Muscle layer of duodenum (tissue), 2 donors: ENCODE data around the gene PRRG4.

Source experiments
- H3K27ac ChIP-seq: one replicate; pipeline ENCODE4 v1.7.0; 2013; ENCODE audit warnings: mild to moderate bottlenecking, low read length
- H3K27me3 ChIP-seq: one replicate; pipeline ENCODE4 v1.7.0; 2013; ENCODE audit warnings: low read depth, mild to moderate bottlenecking, control low read depth, low read length
- H3K36me3 ChIP-seq, 2 donors: one replicate each; pipeline ENCODE4 v1.7.0; 2013; ENCODE audit warnings: low read length in 2 of 2, control low read depth in 1 of 2, mild to moderate bottlenecking in 1 of 2; ENCODE audit not compliant: insufficient read depth in 2 of 2, control insufficient read depth in 1 of 2
- H3K4me1 ChIP-seq, 2 donors: one replicate each; pipeline ENCODE4 v1.7.0; 2013; ENCODE audit warnings: low read length in 2 of 2, mild to moderate bottlenecking in 2 of 2, control low read depth in 1 of 2, moderate library complexity in 1 of 2; ENCODE audit not compliant: insufficient read depth in 2 of 2, control insufficient read depth in 1 of 2
- H3K4me3 ChIP-seq, 2 donors: one replicate each; pipeline ENCODE4 v1.7.0; 2013; ENCODE audit warnings: low read length in 2 of 2, low read depth in 1 of 2, mild to moderate bottlenecking in 1 of 2
- H3K9me3 ChIP-seq, 2 donors: one replicate each; pipeline ENCODE4 v1.7.0; 2013; ENCODE audit warnings: low read length in 2 of 2, control low read depth in 1 of 2, mild to moderate bottlenecking in 1 of 2; ENCODE audit not compliant: control insufficient read depth in 1 of 2
- donor health status: healthy.

PRRG4 gene

DNA sequence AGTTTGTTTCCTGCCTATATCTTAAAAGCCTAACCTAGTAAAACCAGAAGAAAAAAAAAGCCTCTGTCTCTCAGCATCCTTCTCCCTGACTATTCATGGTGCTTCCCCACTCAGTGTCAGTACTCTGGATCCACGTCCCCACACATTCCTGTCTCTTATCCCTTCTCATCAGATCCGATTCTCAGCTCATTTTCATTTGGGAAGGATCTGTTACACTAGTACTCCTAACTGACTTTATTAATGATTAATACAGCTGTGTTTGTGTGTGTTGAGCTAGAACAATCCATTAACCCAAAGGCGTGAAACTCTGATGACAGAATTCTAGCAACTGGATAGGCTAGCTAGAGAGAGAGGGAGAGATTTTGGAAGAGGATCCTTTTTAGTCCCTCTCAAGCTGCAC lies 1.5 kb downstream of the PRRG4 start:
- Histone ChIP-seq H3K4me1 (peaks cover 0 to 8% of the 10 kb centered on the region in 2 donors), H3K4me3 (no peak overlapping the region), H3K27ac (no peak overlapping the region), H3K9me3 (no peaks in the 10 kb centered on the region), H3K36me3 (no peaks in the 10 kb centered on the region), H3K27me3 (no peaks in the 10 kb centered on the region)

DNA sequence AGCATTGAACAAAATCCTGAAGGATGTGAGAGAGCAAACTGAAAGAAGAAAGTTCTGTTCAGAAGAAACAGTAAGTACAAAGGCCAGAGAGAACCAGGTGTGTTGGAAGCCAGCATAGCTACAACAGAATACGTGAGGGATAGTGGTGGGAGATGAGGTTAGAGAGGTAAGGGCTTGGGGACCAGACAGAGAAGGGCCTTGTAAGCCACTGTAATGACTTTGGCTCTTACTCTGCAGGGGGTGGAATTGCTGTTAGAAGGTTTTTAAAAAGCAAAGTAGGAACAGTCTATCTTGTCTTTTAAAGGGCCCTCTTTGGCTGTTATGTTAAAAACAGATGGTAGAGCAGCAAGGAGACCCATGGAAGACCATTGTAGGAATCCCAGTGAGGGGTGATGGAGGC lies 4.2 kb downstream of the PRRG4 start:
- Histone ChIP-seq H3K9me3 (no peaks in the 10 kb centered on the region), H3K27me3 (no peaks in the 10 kb centered on the region), H3K36me3 (no peaks in the 10 kb centered on the region), H3K4me1 (peaks cover 0 to 8% of the 10 kb centered on the region in 2 donors), H3K27ac (no peak overlapping the region), H3K4me3 (no peak overlapping the region)

DNA sequence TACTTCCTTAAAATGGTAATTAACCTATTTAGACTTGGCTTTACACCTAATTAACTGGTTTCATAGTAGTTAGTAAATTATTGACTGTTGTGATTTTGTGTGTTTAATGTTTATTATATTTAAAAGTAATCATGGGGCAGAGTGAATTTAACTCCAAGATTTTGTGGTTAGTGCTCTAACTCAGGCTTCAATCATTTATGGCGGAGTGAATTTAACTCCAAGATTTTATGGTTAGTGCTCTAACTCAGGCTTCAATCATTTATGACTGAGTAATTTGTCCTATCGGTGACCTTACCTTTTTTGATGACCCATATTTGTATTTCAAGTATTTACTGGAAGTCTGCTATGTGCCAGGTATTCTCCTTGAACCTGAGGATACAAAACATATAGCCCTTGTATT lies 7.2 kb downstream of the PRRG4 start:
- H3K36me3 ChIP-seq = no peaks in the 10 kb centered on the region
- H3K27me3 ChIP-seq = no peaks in the 10 kb centered on the region
- H3K9me3 ChIP-seq = no peaks in the 10 kb centered on the region
- H3K27ac ChIP-seq = no peak overlapping the region
- no peaks in the 10 kb centered on the region for H3K4me1 ChIP-seq
- H3K4me3 ChIP-seq = no peak overlapping the region

DNA sequence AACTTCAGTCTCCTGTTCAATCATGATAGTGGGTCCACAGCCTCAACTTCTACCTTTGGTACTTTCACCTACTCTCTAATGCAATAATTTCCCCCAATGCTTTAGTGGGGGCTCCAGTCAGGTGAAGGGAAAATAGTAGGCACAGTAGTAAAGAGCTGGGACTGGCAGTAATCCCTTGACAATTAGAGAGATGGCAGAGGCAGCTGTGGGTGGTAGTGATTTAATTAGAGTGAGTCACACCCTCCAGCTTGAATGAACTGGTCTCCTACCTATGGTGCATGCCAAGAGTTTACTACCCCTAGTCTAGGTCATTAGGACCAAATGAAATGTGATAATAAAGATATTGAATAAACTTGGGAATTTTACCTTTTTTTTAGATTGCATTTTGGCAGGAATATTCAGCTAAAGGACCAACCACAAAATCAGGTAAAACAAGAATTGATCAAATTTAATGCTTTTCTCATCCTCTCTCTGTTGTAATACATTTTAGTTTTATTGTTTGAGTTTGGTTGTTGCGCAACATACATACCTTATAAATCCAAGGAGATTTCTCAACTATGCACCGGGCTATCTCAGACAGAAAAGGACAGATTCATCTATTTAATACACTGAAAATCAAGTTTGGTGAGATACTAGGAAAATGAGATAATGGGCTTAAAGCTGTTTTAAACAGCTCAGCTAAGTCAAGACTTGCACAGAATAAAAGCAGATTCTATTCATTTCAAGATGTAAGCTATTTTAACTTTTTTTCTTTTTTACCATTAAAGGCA lies 9.0 kb downstream of the PRRG4 start:
- H3K4me1 ChIP-seq = no peaks in the 10 kb centered on the region
- no peak overlapping the region for H3K4me3 ChIP-seq
- H3K27ac ChIP-seq = no peak overlapping the region
- no peaks in the 10 kb centered on the region for H3K9me3 ChIP-seq
- H3K27me3 ChIP-seq = no peaks in the 10 kb centered on the region
- no peaks in the 10 kb centered on the region for H3K36me3 ChIP-seq

DNA sequence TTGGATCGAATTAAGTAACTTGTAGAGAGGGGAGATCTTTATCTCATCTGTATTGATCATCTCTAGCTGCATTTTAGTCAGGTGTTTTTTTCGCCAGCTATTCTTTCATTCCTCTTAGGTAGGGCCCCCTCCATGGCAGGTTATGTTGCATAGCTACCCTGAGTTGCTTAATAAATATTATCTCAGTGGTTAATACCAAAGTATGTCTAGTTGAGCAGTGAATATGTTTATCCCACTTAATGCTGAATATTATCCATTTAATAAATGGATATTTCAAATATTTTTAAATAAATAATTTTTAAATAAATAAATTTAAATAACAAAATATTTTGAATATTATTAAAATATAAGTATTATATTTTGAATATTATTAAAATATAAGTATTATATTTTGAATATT lies 9.6 kb downstream of the PRRG4 start:
- H3K27me3 ChIP-seq = no peaks in the 10 kb centered on the region
- no peak overlapping the region for H3K4me3 ChIP-seq
- H3K4me1 ChIP-seq = no peaks in the 10 kb centered on the region
- H3K9me3 ChIP-seq = no peaks in the 10 kb centered on the region
- no peak overlapping the region for H3K27ac ChIP-seq
- no peaks in the 10 kb centered on the region for H3K36me3 ChIP-seq

DNA sequence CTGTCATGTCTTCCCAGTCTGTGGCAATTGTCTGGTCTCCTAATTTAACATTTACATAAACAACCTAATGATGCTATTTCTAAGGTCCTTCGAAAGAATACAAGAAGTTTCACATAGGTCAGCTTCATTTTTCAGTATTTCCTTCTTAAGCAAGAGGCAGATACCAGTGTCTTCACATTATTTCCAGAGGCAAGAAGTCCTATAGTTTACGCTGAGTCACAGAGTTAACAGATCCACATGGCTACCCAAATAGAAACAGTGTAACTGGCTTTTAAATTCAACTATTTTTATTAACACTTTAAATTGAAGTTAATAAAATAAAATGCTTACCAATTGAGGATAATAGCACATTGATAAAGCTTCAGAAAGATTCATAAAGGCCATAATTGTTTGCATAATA lies 10.9 kb downstream of the PRRG4 start:
- H3K4me1 ChIP-seq = no peaks in the 10 kb centered on the region
- H3K4me3 ChIP-seq = no peak overlapping the region
- no peak overlapping the region for H3K27ac ChIP-seq
- H3K36me3 ChIP-seq = no peaks in the 10 kb centered on the region
- H3K9me3 ChIP-seq = no peaks in the 10 kb centered on the region
- H3K27me3 ChIP-seq = no peaks in the 10 kb centered on the region

DNA sequence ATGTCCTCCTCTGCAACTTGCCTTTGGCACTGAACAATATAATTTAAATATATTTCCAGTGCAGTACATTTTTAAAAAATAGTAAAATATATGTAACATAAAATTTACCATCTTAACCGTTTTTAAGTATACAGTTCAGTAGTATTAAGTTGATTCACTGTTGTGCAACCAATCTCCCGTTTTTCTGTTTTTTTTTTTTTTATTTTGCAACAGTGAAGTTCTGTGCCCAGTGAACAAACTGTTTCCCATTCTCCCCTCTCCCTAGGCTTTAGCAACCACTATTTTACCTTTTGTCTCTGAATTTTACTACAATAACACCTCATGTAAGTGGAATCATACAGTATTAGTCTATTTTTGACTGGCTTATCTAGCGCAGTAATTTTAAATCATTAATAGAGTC lies 13.8 kb downstream of the PRRG4 start:
- Histone ChIP-seq H3K27ac (no peak overlapping the region), H3K27me3 (no peaks in the 10 kb centered on the region), H3K36me3 (no peaks in the 10 kb centered on the region), H3K9me3 (no peaks in the 10 kb centered on the region), H3K4me3 (no peak overlapping the region), H3K4me1 (no peaks in the 10 kb centered on the region)

DNA sequence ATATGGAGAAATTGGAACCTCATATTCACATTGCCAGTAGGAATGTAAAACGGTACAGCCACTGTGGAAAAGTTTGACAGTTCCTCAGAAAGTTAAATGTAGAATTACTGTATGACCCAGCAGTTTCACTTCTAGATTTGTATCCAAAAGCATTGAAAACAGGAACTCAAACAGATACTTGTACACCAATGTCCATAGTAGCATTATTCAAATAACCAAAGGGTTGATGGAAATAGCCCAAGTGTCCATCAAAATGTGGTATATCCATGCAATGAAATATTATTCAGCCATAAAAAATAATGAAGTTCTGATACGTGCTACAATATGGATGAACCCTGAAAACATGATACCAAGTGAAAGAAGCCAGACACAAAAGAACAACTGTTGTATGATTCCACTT lies 17.8 kb downstream of the PRRG4 start:
- no peaks in the 10 kb centered on the region for H3K36me3 ChIP-seq
- no peak overlapping the region for H3K4me3 ChIP-seq
- H3K27me3 ChIP-seq = no peaks in the 10 kb centered on the region
- H3K27ac ChIP-seq = no peak overlapping the region
- H3K9me3 ChIP-seq = no peaks in the 10 kb centered on the region
- no peaks in the 10 kb centered on the region for H3K4me1 ChIP-seq

DNA sequence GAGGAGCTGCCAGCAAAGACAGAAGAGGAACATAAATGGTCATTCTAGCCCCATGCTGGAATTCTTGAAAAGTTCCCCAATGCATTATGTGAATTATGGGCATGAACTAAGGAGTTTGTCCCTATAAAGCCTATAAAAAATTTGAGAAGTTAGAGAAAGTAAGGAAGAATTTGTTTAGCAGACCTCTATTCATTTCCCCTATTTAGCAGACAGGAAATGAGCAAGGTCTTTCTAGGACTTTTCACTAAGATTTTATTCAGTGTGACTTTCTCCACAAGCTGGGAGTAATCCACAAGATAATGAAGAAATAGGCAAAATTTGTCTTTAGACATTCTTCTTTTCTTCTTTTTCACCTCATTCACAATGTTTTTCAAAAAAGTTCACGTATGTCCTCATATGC lies 20.0 kb downstream of the PRRG4 start:
- Histone ChIP-seq H3K27me3 (no peaks in the 10 kb centered on the region), H3K4me3 (no peak overlapping the region), H3K36me3 (no peaks in the 10 kb centered on the region), H3K27ac (no peak overlapping the region), H3K9me3 (no peaks in the 10 kb centered on the region), H3K4me1 (no peaks in the 10 kb centered on the region)

DNA sequence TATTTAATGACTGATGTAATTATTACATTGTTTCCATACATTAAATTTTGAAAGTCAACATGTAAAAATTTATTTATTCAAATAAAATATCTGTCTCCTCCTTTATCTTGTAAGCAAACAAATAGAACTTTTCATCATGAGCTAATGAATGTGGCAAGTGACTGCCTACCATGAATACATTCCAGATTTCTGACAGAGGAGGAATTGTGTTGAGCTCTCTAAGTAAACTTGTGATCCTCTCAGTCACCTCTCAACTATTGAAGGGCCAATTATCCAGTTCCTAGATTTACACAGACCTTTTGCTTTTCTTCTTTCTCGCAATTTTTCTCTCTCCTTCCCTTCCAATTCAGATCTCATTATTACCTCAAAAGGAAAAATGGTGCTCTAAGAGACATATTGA lies 21.5 kb downstream of the PRRG4 start:
- Histone ChIP-seq H3K4me1 (no peaks in the 10 kb centered on the region), H3K9me3 (no peaks in the 10 kb centered on the region), H3K4me3 (no peak overlapping the region), H3K27me3 (no peaks in the 10 kb centered on the region), H3K36me3 (no peaks in the 10 kb centered on the region), H3K27ac (no peak overlapping the region)

DNA sequence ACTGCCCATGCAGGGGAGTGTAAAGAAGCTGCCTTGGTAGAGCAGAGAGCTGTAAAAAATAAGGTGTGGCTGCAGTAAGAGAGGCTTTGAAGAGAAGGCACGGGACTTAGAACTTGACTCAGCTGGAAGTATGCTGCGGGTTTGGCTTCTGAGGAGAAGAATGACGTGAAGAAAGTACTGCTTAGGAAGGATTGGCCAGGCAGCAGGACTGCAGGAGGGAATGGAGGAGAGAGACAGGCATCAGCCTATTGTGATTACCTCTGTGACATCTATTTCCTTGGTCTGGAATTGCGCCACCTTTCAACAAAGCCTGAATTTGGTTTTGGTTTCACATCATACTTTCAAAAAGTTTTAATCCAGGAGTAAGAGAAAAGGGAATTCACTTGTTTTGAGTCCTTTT lies 22.5 kb downstream of the PRRG4 start:
- Histone ChIP-seq H3K27ac (no peak overlapping the region), H3K4me1 (no peaks in the 10 kb centered on the region), H3K9me3 (no peaks in the 10 kb centered on the region), H3K27me3 (no peaks in the 10 kb centered on the region), H3K4me3 (peak overlapping the region in 1 of 2 donors; percentile 2), H3K36me3 (no peaks in the 10 kb centered on the region)

DNA sequence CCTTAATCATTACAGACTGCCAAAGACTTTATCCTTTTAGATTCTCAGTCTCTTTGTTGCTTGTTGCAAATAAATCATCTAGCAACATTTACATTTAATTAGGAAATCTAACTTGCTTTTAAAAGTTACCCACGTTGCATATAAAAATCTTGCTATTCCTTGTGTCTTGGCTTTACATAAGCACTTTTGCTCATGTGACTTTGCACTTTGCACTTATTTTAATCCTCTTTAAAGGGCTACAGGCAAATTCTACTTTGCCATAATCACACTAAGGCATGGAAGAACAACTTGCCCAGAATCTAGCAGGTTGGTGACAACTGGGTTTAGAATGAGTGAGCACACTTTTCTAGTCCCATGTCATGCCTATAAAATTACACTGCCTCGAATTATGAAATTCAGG lies 25.9 kb downstream of the PRRG4 start:
- Histone ChIP-seq H3K9me3 (no peaks in the 10 kb centered on the region), H3K27ac (no peak overlapping the region), H3K36me3 (no peaks in the 10 kb centered on the region), H3K4me1 (no peaks in the 10 kb centered on the region), H3K4me3 (no peak overlapping the region), H3K27me3 (no peaks in the 10 kb centered on the region)
